CD4-positive, alpha-beta T cell treated with Interleukin-15 for 4 hours (primary cell): ENCODE data around the gene KRTAP10-8.
"Not testable (repeated sequence)": the region's sequence is repeated elsewhere in the genome, so short reads cannot be mapped to it uniquely, and the experiment has no call there.

Source experiments
- DNase-seq: peaks from one replicate; pipeline ENCODE4 v3.0.0-alpha.2; 2020; ENCODE audit warnings: low spot score

Gene KRTAP10-8

DNA sequence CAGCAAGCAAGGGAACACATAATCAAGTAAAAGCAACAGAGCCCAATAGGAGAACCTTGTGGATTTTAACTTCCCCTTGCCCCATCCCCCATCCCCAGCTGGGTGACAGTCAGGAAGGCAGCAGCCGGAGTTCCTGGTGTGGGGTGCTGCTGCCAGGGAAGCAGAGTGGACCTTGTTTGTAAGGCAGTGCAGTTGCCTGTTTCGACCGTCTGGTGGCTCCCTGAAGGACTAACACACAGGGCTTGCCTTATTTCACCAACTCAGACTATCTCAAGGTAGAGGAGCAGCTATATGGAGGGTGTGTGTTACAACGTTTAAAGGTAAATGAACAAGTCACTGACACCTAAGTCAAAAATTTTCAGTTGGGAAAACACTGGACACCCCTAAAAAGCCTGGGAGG lies 6.6 kb downstream of the KRTAP10-8 start:
- peak; percentile 0 for DNase-seq

- DNase-seq: peak; percentile 72
Observed at GRCh38 chr21:44618909-44619308, 7.0 kb downstream of the KRTAP10-8 start.

GRCh38 chr21:44619886-44620285 lies 8.0 kb downstream of the KRTAP10-8 start:
- no peak for DNase-seq

GRCh38 chr21:44623575-44623974 lies 11.7 kb downstream of the KRTAP10-8 start:
- DNase-seq: no peak

GRCh38 chr21:44625756-44626155 lies 13.9 kb downstream of the KRTAP10-8 start:
- DNase-seq: no peak

GRCh38 chr21:44626262-44626661 lies 14.4 kb downstream of the KRTAP10-8 start:
- DNase-seq: peak; percentile 29

DNA sequence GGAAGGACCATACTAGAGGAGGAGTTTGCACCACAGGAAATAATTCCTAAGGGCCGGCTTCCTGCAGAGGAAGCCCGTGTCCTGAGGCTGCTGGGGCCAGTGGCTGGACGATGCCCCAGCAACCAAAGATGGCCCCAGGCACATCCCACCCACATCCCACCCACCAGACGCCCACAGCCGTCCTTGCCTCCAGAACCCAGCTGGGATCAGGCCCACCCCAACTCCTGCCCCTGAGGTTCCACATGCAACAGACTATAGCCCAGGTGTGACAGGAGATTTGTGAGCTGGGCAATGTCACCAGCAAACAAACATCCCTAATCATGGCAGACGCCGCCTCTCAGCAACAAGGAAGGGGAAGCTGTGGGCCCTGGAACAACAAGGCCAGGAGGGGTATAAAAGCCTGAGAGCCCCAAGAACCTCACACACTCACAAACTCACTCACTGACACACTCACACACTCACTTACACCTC lies 14.8 kb downstream of the KRTAP10-8 start, which contains the start of gene KRTAP10-9:
Gene KRTAP10-9, plus strand, starts transcription at position 421 of the 471 bp plus-strand sequence. CDS start 79 bp downstream, outside the sequence.
- no peak for DNase-seq

DNA sequence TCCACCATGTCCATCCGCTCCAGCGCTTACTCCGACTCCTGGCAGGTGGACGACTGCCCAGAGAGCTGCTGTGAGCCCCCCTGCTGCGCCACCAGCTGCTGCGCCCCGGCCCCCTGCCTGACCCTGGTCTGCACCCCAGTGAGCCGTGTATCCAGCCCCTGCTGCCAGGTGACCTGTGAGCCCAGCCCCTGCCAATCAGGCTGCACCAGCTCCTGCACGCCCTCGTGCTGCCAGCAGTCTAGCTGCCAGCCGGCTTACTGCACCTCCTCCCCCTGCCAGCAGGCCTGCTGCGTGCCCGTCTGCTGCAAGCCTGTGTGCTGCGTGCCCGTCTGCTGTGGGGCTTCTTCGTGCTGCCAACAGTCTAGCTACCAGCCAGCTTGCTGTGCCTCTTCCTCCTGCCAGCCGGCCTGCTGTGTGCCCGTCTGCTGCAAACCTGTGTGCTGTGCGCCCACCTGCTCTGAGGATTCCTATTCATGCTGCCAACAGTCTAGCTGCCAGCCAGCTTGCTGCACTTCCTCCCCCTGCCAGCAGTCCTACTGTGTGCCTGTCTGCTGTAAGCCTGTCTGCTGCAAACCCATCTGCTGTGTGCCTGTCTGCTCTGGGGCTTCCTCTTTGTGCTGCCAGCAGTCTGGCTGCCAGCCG lies 15.4 kb downstream of the KRTAP10-8 start:
- not testable (repeated sequence) for DNase-seq

- DNase-seq: not testable (repeated sequence)
Observed at GRCh38 chr21:44627831-44628233, 16.0 kb downstream of the KRTAP10-8 start.

DNA sequence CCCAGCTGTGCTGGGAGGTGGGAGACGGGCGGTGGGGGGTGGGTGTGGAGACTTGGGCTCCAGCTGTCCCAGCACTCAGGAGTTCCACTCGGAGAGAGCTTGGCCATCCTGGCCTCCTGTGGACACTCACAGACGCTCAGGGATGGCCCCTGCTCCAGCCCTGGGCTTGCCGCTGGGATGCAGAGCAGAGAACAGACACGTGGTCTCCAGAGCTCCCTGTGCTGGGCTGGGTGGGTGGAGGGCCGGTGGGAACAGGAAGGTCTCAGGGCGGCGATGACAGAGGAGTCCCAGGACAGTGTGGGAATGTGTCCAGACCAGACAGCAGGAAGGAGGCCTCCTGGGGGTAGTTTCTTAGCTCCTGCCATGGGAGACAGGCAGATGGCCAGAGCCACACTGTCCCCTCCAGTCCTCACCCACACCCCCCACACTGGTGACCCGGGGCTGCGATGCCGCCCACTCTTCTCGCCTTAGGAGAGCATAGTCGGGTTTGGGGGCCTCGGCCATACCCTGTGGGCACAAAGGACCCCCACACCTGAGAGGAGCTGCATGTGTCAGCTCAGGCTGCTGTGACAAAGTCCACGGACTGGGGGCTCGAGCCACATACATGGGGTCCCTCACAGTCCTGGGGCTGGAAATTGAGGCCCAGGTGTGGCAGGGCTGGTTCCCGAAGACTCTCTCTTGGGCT lies 17.0 kb downstream of the KRTAP10-8 start:
- no peak for DNase-seq

DNA sequence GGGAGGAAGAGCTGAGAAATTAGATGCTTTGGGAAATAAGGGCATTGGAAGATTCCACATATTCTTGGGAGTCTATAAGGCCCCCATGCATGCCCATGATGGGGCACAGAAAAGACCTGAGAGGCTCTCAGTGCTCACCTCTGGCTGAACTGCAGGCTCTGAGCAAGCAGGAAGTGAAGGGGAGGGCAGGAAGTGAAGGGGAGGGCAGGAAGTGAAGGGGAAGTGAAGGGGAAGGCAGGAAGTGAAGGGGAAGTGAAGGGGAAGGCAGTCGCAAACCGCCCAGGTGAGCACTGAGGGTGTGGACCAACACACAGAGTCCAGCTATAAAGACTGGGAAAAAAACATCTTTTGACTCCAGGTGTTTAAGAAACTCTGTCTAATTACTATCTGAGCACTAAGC lies 18.6 kb downstream of the KRTAP10-8 start:
- peak; percentile 9 for DNase-seq

DNA sequence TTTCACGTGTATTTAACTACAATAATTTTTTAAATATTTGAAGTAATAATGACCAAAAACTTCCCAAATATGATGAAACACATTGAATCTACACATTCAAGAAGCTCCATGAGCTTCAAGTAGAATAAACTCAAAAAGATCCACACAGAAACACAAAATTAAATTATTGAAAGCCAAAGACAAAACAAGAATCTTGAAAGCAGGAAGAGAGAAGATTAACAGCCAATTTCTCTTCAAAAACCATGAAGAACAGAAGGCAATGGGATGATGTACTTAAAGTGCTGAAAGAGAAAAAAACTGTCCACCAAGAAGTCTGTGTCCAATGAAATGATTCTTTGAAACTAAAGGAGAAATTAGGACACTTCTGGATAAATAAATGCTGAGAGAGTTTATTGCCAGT lies 20.2 kb downstream of the KRTAP10-8 start:
- no peak for DNase-seq

DNA sequence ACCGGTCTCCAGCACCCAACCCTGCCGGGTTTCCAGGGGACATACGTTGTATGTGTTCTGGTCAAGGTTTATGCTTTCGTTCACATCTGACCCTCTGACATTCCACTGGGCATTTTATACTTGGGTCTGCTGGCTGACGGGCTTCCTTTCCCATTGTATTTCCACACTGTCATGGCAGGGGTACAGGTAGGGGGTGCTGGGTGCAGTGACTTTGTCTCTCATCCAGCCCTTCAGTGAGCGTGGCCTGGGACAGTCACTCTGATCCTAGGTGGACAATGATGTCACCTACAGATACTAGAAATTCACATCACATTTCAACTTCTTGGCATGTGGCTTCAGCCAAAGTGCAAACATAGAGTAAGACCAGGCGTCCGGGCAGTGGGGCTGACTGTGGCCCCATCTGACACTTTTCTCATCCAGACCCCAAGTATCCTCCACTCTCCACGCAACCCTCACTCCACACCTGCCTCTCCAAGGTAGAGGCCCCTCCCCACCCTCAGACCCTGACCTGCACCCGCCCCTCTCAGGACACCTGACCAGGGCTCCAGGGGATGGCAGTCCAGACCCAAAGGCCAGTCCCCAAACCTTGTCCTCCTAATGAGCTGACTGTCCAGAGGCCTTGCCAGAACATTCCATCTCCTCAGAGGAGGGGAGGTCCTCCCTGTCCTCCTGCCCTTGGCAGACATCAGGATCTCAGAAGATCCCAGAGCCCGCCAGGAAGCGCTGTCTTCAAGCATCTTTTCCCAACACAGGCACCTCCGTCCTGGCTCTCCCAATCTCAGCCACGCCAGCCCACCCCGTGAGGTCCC lies 24.5 kb downstream of the KRTAP10-8 start:
- DNase-seq: no peak

DNA sequence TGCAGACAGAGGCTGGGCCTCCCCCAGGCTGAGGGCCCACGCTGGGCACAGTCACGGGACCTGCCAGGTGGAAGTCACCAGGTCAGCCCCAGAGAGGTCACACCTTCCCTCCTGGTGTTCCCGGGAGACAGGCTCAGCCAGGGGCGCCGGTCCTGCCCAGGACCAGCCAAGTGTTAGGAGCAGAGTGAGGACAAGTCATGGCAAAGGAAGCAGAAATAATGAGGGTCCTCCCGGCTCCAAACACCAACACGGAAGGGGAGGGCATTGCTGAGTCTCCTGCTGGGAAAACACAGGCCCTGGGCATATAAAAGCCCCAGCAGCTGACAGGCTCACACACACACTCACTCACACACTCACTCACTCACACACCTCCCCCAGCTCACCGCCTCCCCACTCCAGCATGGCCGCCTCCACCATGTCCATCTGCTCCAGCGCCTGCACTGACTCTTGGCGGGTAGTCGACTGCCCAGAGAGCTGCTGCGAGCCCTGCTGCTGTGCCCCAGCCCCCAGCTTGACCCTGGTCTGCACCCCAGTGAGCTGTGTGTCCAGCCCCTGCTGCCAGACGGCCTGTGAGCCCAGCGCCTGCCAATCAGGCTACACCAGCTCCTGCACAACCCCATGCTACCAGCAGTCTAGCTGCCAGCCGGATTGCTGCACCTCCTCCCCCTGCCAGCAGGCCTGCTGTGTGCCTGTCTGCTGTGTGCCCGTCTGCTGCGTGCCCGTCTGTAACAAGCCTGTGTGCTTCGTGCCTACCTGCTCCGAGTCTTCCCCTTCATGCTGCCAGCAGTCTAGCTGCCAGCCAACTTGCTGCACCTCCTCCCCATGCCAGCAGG lies 25.4 kb downstream of the KRTAP10-8 start, which contains the start of gene KRTAP10-10:
Gene KRTAP10-10, plus strand, starts transcription at position 339 of the 833 bp plus-strand sequence. Its CDS starts 62 bp downstream, at position 401.
- no peak for DNase-seq

DNA sequence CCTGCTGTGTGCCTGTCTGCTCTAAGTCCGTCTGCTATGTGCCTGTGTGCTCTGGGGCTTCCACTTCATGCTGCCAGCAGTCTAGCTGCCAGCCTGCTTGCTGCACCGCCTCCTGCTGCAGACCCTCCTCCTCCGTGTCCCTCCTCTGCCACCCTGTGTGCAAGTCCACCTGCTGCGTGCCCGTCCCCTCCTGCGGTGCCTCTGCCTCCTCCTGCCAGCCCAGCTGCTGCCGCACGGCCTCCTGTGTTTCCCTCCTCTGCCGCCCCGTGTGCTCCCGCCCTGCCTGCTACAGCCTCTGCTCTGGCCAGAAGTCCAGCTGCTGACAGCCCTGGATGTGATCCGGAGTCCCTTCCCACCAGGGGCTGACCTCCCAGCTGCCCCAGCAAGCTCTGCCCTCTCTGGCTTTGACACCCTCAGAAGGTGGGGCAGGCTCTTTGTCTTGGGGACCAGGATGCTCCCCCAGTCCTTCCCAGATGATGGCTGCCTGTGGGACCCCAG lies 26.0 kb downstream of the KRTAP10-8 start:
- DNase-seq: not testable (repeated sequence)

DNA sequence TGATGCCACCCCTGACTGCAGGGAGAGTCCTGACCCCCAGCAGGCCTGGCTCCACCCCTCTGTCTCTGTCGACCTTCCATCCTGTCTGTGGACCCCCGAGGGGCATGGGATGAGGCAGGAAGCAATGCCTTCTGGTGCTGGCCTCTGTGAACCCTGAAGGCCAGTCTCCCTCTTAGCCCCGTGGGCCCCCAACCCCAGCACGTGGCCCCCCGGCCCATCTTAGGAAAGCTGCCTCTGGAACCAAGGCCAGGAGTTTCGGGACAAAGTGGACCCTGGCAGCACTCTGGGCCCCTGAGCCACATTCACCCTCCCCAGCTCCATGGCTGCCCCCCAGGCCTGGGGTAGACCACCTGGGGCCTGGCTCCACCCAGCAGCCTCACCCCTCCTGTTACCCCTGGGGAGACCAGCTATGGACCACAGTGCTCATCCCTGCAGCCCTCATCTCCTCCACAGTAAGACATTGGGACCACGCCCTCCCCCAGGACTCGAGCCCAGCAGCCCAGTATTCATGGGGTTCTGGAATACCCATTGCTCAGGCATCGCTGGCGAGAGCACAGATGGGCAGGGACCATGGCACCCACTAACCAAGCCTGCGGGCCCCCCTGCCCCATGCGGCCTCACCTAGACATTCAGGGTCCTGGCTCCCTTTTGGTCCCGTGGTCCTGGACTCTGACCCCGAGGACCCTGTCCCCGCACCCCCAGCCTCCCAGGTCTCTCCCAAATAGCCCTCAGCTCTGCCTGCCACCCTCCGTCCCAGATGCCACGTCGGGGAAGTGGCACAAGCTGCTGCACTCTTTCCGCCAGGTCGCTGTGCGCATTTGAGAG lies 26.8 kb downstream of the KRTAP10-8 start:
- DNase-seq: not testable (repeated sequence)

- no peak for DNase-seq
Observed at GRCh38 chr21:44639331-44639655, 27.4 kb downstream of the KRTAP10-8 start.

GRCh38 chr21:44640761-44641160 lies 28.9 kb downstream of the KRTAP10-8 start:
- no peak for DNase-seq

GRCh38 chr21:44643741-44644310 lies 31.9 kb downstream of the KRTAP10-8 start:
- DNase-seq: no peak

- DNase-seq: no peak
Observed at GRCh38 chr21:44644878-44645277, 33.0 kb downstream of the KRTAP10-8 start.
